ENCODE results near the gene PIGK.

PIGK gene

DNA sequence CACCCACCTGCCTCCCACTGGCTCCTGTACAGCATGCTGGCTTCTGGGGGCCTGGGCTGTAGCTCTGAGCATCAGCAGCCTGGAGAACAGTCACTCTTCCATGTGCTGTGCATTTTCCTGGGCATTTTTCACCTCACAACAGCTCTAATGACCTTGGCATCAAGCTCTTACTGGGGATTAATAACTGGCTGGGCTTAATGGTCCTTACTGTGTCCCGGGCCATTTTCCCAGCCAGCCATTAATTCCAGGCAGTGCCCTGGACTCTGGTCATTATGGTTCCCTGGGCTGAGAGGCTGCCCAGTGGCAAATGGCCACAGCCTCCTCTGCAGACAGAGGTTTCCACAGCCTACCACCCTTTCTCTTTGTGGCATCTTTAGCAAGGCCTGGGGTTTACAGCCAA, 180.1 kb downstream of the PIGK start (continued):
- TF ChIP-seq, protein P1, sequence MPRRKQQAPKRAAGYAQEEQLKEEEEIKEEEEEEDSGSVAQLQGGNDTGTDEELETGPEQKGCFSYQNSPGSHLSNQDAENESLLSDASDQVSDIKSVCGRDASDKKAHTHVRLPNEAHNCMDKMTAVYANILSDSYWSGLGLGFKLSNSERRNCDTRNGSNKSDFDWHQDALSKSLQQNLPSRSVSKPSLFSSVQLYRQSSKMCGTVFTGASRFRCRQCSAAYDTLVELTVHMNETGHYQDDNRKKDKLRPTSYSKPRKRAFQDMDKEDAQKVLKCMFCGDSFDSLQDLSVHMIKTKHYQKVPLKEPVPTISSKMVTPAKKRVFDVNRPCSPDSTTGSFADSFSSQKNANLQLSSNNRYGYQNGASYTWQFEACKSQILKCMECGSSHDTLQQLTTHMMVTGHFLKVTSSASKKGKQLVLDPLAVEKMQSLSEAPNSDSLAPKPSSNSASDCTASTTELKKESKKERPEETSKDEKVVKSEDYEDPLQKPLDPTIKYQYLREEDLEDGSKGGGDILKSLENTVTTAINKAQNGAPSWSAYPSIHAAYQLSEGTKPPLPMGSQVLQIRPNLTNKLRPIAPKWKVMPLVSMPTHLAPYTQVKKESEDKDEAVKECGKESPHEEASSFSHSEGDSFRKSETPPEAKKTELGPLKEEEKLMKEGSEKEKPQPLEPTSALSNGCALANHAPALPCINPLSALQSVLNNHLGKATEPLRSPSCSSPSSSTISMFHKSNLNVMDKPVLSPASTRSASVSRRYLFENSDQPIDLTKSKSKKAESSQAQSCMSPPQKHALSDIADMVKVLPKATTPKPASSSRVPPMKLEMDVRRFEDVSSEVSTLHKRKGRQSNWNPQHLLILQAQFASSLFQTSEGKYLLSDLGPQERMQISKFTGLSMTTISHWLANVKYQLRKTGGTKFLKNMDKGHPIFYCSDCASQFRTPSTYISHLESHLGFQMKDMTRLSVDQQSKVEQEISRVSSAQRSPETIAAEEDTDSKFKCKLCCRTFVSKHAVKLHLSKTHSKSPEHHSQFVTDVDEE (CRISPR knock-in tag; IDR thresholded peaks at IDR 0.05), result no peak
- TF ChIP-seq ZNF8 (CRISPR knock-in tag; IDR thresholded peaks at IDR 0.05) (no peak), ZNF565 (CRISPR knock-in tag; conservative IDR thresholded peaks at IDR 0.05; ENCODE audit: low read depth) (no peak), ISL1 (CRISPR knock-in tag; IDR thresholded peaks at IDR 0.05) (no peak), TCF4 (CRISPR knock-in tag; IDR thresholded peaks at IDR 0.05; ENCODE audit: borderline replicate concordance) (no peak), TOX (CRISPR knock-in tag; IDR thresholded peaks at IDR 0.05; ENCODE audit: borderline replicate concordance) (no peak)

All from SK-N-SH treated with all-trans-retinoic acid at 6 μM for 48 hours (cell line).